GM23338 (cell line): ENCODE data around the gene ARSI. TPM values are rescaled to one million over a fixed set of nuclear protein-coding genes. Genes with fewer than 3 reads are reported as not detected.

Experiments
- ATAC-seq: fragments of 200-7000 bp; cut with Tn5 transposase; 3 replicates; pipeline ENCODE4 v1.9.1; 2020
- DNase-seq: peaks from one replicate; pipeline ENCODE4 v3.0.0-alpha.2; 2015; ENCODE audit warnings: low spot score
- H2AFZ ChIP-seq: fragments of 200-600 bp; sonication (generic); 2 replicates; pipeline ENCODE4 v1.8.0; 2016; ENCODE audit warnings: antibody characterized with exemption, mild to moderate bottlenecking, moderate library complexity
- H3F3A ChIP-seq: fragments of 200-600 bp; sonication (generic); replicated peaks from 2 replicates; pipeline ENCODE4 v1.8.0; 2017; ENCODE audit warnings: antibody characterized with exemption, mixed run types, low read depth
- H3K27ac ChIP-seq: fragments of 200-600 bp; sonication (generic); 2 replicates; pipeline ENCODE4 v1.6.1; 2016; ENCODE audit warnings: low read depth
- H3K27me3 ChIP-seq: fragments of 200-600 bp; sonication (generic); 2 replicates; pipeline ENCODE4 v1.8.0; 2016; ENCODE audit warnings: mild to moderate bottlenecking, mixed run types, moderate library complexity; ENCODE audit not compliant: insufficient read depth
- H3K36me3 ChIP-seq: fragments of 200-600 bp; sonication (generic); 2 replicates; pipeline ENCODE4 v1.8.0; 2016; ENCODE audit warnings: mild to moderate bottlenecking; ENCODE audit not compliant: insufficient read depth
- H3K4me1 ChIP-seq: fragments of 200-600 bp; sonication (generic); 2 replicates; pipeline ENCODE4 v1.8.0; 2016; ENCODE audit warnings: mild to moderate bottlenecking, moderate library complexity; ENCODE audit not compliant: insufficient read depth
- H3K4me2 ChIP-seq: fragments of 200-600 bp; sonication (generic); 2 replicates; pipeline ENCODE4 v1.7.1; 2017; ENCODE audit warnings: mixed run types
- H3K4me3 ChIP-seq: fragments of 200-600 bp; sonication (generic); 2 replicates; pipeline ENCODE4 v1.6.1; 2016; ENCODE audit warnings: mixed run types
- H3K79me2 ChIP-seq: fragments of 200-600 bp; sonication (generic); replicated peaks from 2 replicates; pipeline ENCODE4 v1.8.0; 2017; ENCODE audit warnings: mild to moderate bottlenecking; ENCODE audit not compliant: insufficient read depth
- H3K9me2 ChIP-seq: fragments of 200-600 bp; sonication (generic); 2 replicates; pipeline ENCODE4 v1.8.0; 2017; ENCODE audit not compliant: insufficient read depth
- H4K20me1 ChIP-seq: fragments of 200-600 bp; sonication (generic); replicated peaks from 2 replicates; pipeline ENCODE4 v1.8.0; 2017; ENCODE audit warnings: mild to moderate bottlenecking; ENCODE audit not compliant: insufficient read depth
- H3K27ac Mint-ChIP-seq: 2 replicates; pipeline ENCODE4 v1.8.0; 2020; ENCODE audit warnings: inconsistent platforms, mild to moderate bottlenecking, moderate library complexity, mixed read lengths
- H3K27me3 Mint-ChIP-seq: 3 replicates; pipeline ENCODE4 v1.8.0; 2022; ENCODE audit warnings: low read depth, mild to moderate bottlenecking, moderate library complexity, mixed read lengths, inconsistent platforms; ENCODE audit not compliant: insufficient read depth, poor library complexity
- H3K36me3 Mint-ChIP-seq: 3 replicates; pipeline ENCODE4 v1.8.0; 2021; ENCODE audit warnings: low read depth, mild to moderate bottlenecking, inconsistent platforms, moderate library complexity, mixed read lengths
- H3K4me1 Mint-ChIP-seq: 3 replicates; pipeline ENCODE4 v1.8.0; 2020; ENCODE audit warnings: mild to moderate bottlenecking, inconsistent platforms, mixed read lengths
- H3K4me3 Mint-ChIP-seq: 3 replicates; pipeline ENCODE4 v1.8.0; 2021; ENCODE audit warnings: moderate library complexity, mild to moderate bottlenecking, inconsistent platforms, mixed read lengths
- H3K9me3 Mint-ChIP-seq: 3 replicates; pipeline ENCODE4 v1.8.0; 2020; ENCODE audit warnings: moderate library complexity, mild to moderate bottlenecking, inconsistent platforms, mixed read lengths
- CREB1 ChIP-seq: fragments of 250-450 bp; sonication (Bioruptor Pico); IDR thresholded peaks from 2 replicates; pipeline ENCODE4 v1.5.0; 2020; ENCODE audit warnings: low read depth, mild to moderate bottlenecking, moderate library complexity
- CTCF ChIP-seq, 2 experiments: fragments of 200-600 bp in 1 of 2; sonication (generic) in 1 of 2; conservative IDR thresholded peaks; 2 replicates each; pipeline versions ENCODE4 v1.5.1 to v1.6.1; 2016 to 2017; ENCODE audit warnings: antibody characterized with exemption in 2 of 2, low read depth in 2 of 2, mild to moderate bottlenecking in 2 of 2, moderate library complexity in 1 of 2
- ETS1 ChIP-seq: IDR thresholded peaks from 2 replicates; pipeline ENCODE4 v1.6.1; 2016; ENCODE audit warnings: antibody characterized with exemption
- EZH2 ChIP-seq: fragments of 200-600 bp; sonication (generic); IDR thresholded peaks from one replicate; pipeline ENCODE4 v1.8.0; 2017; ENCODE audit warnings: antibody characterized with exemption, mild to moderate bottlenecking, low read depth; ENCODE audit not compliant: unreplicated experiment
- JUNB ChIP-seq: IDR thresholded peaks from one replicate; pipeline ENCODE4 v1.6.1; 2016; ENCODE audit warnings: antibody characterized with exemption; ENCODE audit not compliant: unreplicated experiment
- NANOG ChIP-seq: IDR thresholded peaks from 2 replicates; pipeline ENCODE4 v1.6.1; 2016; ENCODE audit warnings: antibody characterized with exemption, borderline replicate concordance
- POLR2AphosphoS5 ChIP-seq: IDR thresholded peaks from 2 replicates; pipeline ENCODE4 v1.6.1; 2016; ENCODE audit warnings: antibody characterized with exemption, low read depth
- REST ChIP-seq: IDR thresholded peaks from one replicate; pipeline ENCODE4 v1.6.1; 2018; ENCODE audit warnings: antibody characterized with exemption; ENCODE audit not compliant: unreplicated experiment
- STAT1 ChIP-seq: IDR thresholded peaks from one replicate; pipeline ENCODE4 v1.6.1; 2016; ENCODE audit warnings: antibody characterized with exemption; ENCODE audit not compliant: unreplicated experiment
- ZNF114 ChIP-seq: fragments of 250-450 bp; sonication (Bioruptor Pico); IDR thresholded peaks from 2 replicates; pipeline ENCODE4 v1.5.0; 2020; ENCODE audit warnings: mild to moderate bottlenecking, moderate library complexity
- ZNF331 ChIP-seq: fragments of 250-450 bp; sonication (Bioruptor Pico); IDR thresholded peaks from 2 replicates; pipeline ENCODE4 v1.5.0; 2020; ENCODE audit warnings: low read depth, mild to moderate bottlenecking, moderate library complexity
- ZNF462 ChIP-seq: fragments of 250-450 bp; sonication (Bioruptor Pico); IDR thresholded peaks from 2 replicates; pipeline ENCODE4 v1.5.0; 2020; ENCODE audit warnings: mild to moderate bottlenecking, moderate library complexity
- polyA plus RNA-seq: library from polyadenylated mRNA; unstranded; fragments of >200 nt; fragmentation: Nextera tagmentation; extraction: Ambion mirVana; gene quantifications from 2 replicates; pipeline ENCODE4 v1.2.1, GENCODE V29; 2016
- total RNA-seq: library from RNA; depleted of rRNA; stranded (reverse); fragments of >200 nt; shearing (Covaris generic); gene quantifications from 2 replicates; pipeline ENCODE4 v1.2.3, GENCODE V29; 2014

Gene ARSI
- total and polyA plus RNA-seq, 2 experiments from 2014 or later: 0.99 to 6.9 TPM

- TF ChIP-seq ZNF462 (no peak), REST (no peak), EZH2 (no peak), JUNB (no peak), CREB1 (CRISPR knock-in tag) (no peak)
These were observed 5.3 kb downstream of the ARSI start (continued) for GRCh38 chr5:150297236-150297890.

GRCh38 chr5:150296496-150296895, 6.2 kb downstream of the ARSI start:
- peaks cover 18% of the 10 kb centered on the region for H3K27me3 Mint-ChIP-seq
- Histone ChIP-seq H3K9me2 (no peaks in the 10 kb centered on the region), H3K4me1 (peaks cover 9% of the 10 kb centered on the region), H3K4me3 (no peak overlapping the region), H3K4me2 (no peak overlapping the region), H2AFZ (no peak overlapping the region), H3K27ac (no peak overlapping the region), H3K27me3 (peaks cover 7% of the 10 kb centered on the region), H3K36me3 (no peaks in the 10 kb centered on the region), H4K20me1 (no peaks in the 10 kb centered on the region), H3K79me2 (no peaks in the 10 kb centered on the region), H3F3A (no peaks in the 10 kb centered on the region)
- H3K4me3 Mint-ChIP-seq: no peak overlapping the region
- no peaks in the 10 kb centered on the region for H3K36me3 Mint-ChIP-seq
- no peak overlapping the region for H3K27ac Mint-ChIP-seq
- no peak for ATAC-seq
- peaks cover 28% of the 10 kb centered on the region for H3K4me1 Mint-ChIP-seq
- DNase-seq: no peak
- H3K9me3 Mint-ChIP-seq: no peaks in the 10 kb centered on the region; the same call in 2 of the 3 replicates
- no peak for TF ChIP-seq EZH2
- no peak for TF ChIP-seq NANOG
- TF ChIP-seq CREB1 (CRISPR knock-in tag): no peak
- TF ChIP-seq CTCF (conservative IDR thresholded peaks at IDR 0.05; ENCODE audit: low read depth in 2 of 2): no peak
- TF ChIP-seq STAT1: no peak
- TF ChIP-seq ETS1: no peak
- no peak for TF ChIP-seq POLR2AphosphoS5
- TF ChIP-seq ZNF114 (CRISPR knock-in tag): no peak
- TF ChIP-seq ZNF331 (CRISPR knock-in tag): no peak
